HG03025 (cell line): ENCODE data around the gene TRAPPC3.

ENCODE experiments used
- ATAC-seq: cut with Tn5 transposase; IDR thresholded peaks from one replicate; pipeline ENCODE4 v1.9.1; 2021; ENCODE audit warnings: mild to moderate bottlenecking, moderate library complexity; ENCODE audit not compliant: unreplicated experiment, low FRiP score

TRAPPC3 gene

GRCh38 chr1:36128905-36129206 is 20.4 kb downstream of the TRAPPC3 start:
- ATAC-seq, result no peak

GRCh38 chr1:36128126-36128904 is 21.0 kb downstream of the TRAPPC3 start:
- ATAC-seq, result no peak

GRCh38 chr1:36126797-36127500 is 22.3 kb downstream of the TRAPPC3 start:
- no peak for ATAC-seq

GRCh38 chr1:36126005-36126716 is 23.1 kb downstream of the TRAPPC3 start:
- no peak for ATAC-seq

- no peak for ATAC-seq
Measured at GRCh38 chr1:36125129-36125991, 23.9 kb downstream of the TRAPPC3 start, which contains the start of gene COL8A2. COL8A2 (minus strand) TSS chr1:36125222; CDS start chr1:36100242, 24,980 bp downstream.

GRCh38 chr1:36124404-36125128 is 24.7 kb downstream of the TRAPPC3 start:
- ATAC-seq, result no peak

GRCh38 chr1:36123356-36123755 is 25.9 kb downstream of the TRAPPC3 start:
- no peak for ATAC-seq

- ATAC-seq, result no peak
Measured at GRCh38 chr1:36122062-36123030, 26.9 kb downstream of the TRAPPC3 start.

- ATAC-seq, result no peak
Measured at GRCh38 chr1:36119456-36119855, 29.8 kb downstream of the TRAPPC3 start.

GRCh38 chr1:36118447-36119204 is 30.7 kb downstream of the TRAPPC3 start:
- no peak for ATAC-seq

- no peak for ATAC-seq
Measured at GRCh38 chr1:36116901-36117300, 32.4 kb downstream of the TRAPPC3 start.

- ATAC-seq, result no peak
Measured at GRCh38 chr1:36115931-36116330, 33.4 kb downstream of the TRAPPC3 start.

- no peak for ATAC-seq
Measured at GRCh38 chr1:36115200-36115669, 34.1 kb downstream of the TRAPPC3 start.

- no peak for ATAC-seq
Measured at GRCh38 chr1:36114371-36114770, 34.9 kb downstream of the TRAPPC3 start.

- ATAC-seq, result no peak
Measured at GRCh38 chr1:36112823-36113222, 36.5 kb downstream of the TRAPPC3 start.

GRCh38 chr1:36111151-36111550 is 38.1 kb downstream of the TRAPPC3 start:
- ATAC-seq, result no peak

- ATAC-seq, result no peak
Measured at GRCh38 chr1:36109041-36109679, 40.1 kb downstream of the TRAPPC3 start.
